HG03066 (cell line): ENCODE results near the gene CDC16.
"Not testable (repeated sequence)": the region's sequence is repeated elsewhere in the genome, so short reads cannot be mapped to it uniquely, and the experiment has no call there.

Experiments
- ATAC-seq: cut with Tn5 transposase; IDR thresholded peaks from one replicate; pipeline ENCODE4 v1.9.1; 2021; ENCODE audit warnings: low read depth; ENCODE audit not compliant: unreplicated experiment

The CDC16 gene

GRCh38 chr13:114234645-114235421 is at the start of gene CDC16:
Gene CDC16 (plus strand): TSS chr13:114234897. CDS start chr13:114235085, 188 bp downstream.
- peak; percentile 89 for ATAC-seq

GRCh38 chr13:114185182-114185971 is 49.3 kb upstream of the CDC16 start:
- no peak for ATAC-seq

DNA sequence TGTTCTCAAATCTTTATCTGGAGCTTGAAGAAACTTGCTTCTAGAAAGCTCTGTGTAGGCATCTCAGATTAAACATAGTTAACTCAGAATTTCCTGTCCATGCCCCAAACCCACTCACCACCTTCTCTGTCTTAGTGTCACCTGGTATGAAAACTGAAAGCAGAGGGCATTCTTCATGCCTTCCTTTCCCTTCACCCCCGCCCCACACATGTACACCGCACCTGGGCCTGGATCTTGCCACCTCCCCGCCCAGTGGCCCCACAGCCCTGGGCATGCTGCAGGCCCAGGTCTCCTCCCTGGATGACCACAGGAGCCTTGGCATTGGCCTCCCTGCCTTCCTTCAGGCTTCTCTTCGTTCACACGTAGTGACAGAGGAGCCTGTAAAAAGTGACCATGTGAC is 39.8 kb upstream of the CDC16 start:
- ATAC-seq: no peak

DNA sequence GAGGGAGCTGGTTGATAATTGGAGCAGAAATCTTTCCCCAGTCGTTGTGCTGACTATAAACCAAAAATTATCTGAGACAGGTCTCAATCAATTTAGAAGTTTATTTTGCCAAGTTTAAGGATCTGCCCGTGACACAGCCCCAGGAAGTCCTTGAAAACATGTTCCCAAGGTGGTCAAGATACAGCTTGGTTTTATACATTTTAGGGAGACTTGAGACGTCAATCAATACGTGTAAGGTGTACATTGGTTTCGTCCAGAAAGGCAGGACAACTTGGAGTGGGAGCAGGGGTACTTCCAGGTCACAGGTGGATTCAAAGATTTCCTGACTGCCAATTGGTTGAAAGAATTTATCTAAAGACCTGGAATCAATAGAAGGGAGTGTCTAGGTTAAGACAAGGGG is 38.1 kb upstream of the CDC16 start:
- no peak for ATAC-seq

DNA sequence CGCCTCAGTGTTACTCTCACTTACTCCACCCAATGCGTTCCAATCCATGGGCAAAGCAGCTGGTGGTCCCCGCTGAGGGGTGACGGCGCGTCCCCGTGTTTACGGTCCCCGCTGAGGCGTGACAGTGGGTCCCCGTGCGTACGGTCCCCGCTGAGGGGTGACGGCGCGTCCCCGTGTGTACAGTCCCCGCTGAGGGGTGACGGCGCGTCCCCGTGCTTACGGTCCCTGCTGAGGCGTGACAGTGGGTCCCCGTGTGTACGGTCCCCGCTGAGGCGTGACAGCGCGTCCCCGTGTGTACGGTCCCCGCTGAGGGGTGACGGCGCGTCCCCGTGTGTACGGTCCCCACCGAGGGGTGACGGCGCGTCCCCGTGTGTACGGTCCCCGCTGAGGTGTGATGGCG is 36.1 kb upstream of the CDC16 start:
- no peak for ATAC-seq

DNA sequence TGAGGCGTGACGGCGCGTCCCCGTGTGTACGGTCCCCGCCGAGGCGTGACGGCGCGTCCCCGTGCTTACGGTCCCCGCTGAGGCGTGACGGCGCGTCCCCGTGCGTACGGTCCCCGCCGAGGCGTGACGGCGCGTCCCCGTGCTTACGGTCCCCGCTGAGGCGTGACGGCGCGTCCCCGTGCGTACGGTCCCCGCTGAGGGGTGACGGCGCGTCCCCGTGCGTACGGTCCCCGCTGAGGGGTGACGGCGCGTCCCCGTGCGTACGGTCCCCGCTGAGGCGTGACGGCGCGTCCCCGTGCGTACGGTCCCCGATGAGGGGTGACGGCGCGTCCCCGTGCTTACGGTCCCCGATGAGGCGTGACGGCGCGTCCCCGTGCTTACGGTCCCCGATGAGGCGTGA is 35.2 kb upstream of the CDC16 start:
- ATAC-seq: not testable (repeated sequence)

DNA sequence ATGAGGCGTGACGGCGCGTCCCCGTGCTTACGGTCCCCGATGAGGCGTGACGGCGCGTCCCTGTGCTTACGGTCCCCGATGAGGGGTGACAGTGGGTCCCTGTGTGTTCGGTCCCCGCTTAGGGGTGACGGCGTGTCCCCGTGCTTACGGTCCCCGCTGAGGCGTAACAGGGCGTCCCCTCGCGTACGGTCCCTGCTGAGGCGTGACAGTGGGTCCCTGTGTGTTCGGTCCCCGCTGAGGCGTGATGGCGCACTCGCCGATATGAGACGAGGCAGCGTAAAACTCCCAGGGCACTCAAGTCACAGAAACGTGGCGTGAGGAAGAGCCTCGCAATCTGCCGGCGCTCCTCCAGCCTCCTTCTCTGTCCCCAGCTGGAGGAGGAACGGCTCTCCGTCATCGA is 34.7 kb upstream of the CDC16 start:
- ATAC-seq: no peak

DNA sequence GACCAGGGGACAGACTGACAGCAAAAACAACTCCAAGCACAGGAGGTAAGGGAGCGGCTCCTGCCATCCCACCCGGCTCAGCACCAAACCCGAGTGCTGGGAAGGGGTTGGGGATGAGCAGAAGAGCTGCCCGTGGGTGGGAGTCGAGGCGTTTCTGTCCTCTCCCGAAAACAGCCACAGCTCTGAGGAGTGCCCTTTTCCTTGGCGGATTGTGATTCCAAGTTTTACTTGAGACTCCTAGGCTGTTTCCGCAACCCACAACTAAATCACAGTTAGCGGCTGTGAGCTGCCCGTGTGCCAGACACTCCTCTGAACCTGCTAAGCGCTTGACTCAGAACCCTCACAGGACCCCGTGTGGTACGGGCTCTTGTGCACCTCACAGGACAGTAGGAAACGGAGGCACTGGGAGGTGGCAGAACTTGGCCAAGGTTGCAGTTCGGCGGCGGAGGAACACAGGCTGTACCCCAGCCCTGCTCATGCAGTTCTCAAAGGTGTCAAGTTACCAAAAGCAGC is 34.2 kb upstream of the CDC16 start:
- no peak for ATAC-seq

GRCh38 chr13:114202581-114202980 is 32.1 kb upstream of the CDC16 start:
- ATAC-seq: no peak

DNA sequence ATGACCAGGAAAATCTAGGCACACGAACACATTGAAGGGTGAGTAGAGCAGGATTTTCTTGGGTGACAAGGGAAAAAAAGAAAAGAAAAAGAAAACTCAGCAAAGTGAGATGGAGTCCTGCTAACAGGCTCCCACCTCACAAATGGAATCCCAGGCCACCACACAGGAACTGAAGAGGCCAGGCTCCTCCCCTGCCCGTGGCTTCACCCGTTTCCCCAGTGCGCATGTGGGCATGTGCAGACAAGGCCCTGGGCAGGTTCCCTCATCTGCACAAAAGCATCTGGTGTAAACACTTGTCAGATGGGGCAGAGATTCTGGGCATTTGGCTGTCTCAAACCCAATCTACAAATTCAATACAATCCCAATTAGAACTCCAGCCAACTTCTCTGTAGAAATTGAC is 31.2 kb upstream of the CDC16 start:
- no peak for ATAC-seq

DNA sequence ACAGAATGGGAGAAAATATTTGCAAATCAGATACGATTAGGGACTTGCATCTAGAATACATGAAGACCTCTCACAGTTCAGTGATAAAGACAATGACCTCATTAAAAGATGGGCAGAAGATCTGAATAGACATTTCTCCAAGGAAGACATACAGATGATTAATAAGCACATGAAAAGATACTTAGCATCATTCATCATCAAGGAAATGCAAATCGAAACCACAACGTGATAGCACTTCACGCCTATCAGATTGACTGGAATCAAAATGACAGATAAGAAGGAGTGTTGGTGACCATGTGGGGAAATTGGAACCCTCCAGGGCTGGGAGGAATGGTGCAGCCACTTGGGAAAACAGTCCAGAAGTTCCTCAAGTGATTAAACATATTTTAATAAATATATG is 29.8 kb upstream of the CDC16 start:
- ATAC-seq: no peak

DNA sequence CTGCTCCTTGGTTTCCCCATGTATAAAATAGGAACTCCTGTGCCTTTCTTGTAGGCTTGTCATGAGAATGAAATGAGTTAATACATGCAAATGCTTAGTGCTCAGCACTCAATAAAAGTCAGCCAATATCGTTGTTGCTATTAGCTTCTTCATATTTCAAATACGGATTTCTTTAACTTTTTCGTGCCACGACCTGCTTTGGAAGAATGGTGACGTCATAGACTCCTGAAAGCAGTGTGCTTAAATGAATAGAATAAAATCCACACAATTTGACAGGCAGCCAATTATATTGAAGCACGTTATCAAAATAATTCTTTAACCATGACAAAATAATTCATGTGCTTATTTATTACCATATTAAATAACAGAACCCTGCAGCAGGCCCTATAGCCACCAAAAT is 26.6 kb upstream of the CDC16 start:
- ATAC-seq: no peak

DNA sequence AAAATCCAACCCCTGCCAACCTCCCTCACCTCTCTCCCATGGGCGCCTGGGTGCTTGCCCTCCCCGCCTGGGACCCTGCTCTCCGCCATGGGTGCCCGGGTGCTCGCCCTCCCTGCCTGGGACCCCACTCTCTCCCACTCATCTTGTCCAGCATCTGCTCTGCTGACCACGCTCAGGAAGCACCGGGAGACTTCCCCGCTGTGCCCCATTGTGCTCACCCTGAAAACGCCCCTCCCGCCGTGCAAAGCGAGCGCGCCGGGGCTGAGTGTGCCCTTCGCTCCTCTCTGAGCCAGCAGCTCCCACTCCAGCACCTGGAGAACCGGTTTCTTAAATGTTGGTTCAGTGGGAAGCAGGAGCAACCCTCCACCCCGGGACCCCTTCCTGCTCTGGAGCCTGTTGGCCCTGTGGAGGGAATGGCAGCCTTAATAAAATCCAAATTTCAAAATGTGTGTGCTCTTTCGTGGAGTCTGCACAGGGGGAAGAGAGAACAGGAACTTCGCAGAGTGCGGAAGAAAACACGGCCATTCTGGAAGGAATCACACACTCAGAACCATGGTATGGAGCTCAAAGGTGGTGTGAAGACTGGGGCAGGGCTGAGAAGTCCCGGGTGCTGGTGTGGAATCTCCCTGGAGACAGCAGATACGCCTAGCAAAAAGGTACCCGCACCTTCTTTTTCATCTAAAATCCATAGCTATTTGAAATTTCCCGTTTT is 23.1 kb upstream of the CDC16 start:
- no peak for ATAC-seq

DNA sequence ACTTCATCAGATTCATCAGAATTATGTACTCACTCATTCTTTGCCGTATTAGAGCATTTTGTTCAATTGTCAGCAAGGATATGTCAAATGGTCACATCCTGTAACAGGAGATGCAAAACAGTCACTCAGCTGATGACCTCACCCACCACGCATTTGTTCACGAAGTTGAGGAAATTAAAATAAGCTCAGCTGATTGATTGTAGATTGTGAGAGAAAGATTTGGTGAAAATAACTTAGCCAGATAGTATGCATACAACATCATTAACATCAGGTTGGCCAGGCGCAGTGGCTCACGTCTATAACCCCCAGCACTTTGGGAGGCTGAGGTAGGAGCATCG is 22.6 kb upstream of the CDC16 start:
- no peak for ATAC-seq

DNA sequence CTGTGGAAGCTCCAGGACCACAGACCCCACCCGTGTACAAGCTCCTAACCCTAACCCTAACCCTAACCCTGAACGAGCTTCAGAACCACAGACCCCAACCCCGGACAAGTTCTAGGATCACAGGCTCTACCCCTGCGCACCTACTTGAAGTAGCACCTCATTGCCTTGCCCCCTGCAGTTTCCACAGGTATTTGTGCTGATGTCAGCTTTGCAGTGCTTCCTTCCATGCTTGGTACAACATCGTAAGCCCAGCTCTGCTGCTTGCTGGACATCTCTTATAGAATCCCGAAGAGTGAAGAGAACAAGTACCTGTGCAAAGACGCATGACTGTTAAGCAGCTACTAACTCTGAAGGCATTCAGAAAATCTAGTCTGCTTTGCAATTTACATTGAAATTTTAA is 20.7 kb upstream of the CDC16 start:
- ATAC-seq: no peak

DNA sequence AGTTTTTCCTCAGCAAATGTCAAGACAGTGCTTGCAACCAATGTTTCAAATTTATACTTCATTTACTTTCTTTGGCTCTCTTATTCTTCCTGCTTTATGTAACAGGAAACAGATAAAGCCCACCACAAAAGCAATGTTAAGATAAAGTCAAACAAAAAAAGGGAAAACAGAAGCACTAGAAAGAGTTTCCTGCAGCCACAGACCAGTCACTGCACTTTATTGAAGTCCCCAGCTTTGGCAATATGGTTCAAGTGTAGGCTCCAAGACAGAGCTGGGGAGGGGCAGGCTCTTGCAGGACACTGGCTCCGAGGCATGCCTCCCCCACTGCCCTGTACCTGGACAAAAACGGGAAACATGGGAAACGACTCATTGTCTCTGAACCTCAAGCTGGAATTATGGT is 15.3 kb upstream of the CDC16 start:
- ATAC-seq: no peak

DNA sequence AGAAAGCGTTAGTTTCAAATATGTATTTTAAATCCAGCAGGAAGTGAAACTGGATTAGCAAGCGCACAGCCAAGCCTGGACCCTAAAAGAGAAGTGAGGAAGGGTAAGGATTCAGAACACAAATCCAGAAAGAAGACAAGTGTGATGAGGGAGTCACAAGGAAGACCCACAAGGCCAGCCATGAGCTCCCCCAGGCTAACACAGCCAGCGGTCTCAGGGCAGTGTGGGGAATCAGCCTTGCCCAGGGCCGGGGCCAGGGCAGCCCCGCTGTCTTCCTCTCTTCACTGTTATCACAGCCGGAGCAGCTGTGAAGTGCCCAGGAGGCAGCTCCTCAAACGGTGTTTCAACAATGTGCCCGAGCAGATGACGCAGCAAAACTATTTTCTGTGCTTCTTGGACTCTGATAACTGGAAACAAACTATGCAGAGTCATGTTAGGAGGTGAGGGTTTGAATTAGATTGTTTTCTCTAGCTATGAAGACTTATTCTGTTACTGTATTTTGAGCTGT is 12.2 kb upstream of the CDC16 start:
- no peak for ATAC-seq

GRCh38 chr13:114224201-114224600 is 10.5 kb upstream of the CDC16 start:
- ATAC-seq: no peak

DNA sequence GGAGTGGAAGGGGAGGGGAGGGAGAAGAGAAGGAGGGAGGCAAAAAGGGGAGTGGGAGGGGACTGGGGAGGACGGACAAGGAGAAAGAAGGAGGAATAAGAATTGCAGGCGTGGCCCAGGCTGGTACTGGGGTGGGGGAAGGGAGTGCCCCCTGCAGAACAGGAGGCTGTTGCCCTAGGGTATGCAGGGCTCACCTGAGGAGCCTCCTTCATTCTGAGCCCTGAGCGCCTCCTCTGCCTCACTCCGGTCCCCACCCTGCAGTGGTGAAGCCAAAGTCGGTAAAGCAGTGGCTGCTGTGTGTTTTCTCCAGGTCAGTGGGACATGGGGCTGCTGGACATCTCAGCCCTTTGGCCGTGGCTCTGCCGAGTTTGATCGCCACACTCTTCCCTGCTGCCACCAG is 9.1 kb upstream of the CDC16 start:
- ATAC-seq: no peak

DNA sequence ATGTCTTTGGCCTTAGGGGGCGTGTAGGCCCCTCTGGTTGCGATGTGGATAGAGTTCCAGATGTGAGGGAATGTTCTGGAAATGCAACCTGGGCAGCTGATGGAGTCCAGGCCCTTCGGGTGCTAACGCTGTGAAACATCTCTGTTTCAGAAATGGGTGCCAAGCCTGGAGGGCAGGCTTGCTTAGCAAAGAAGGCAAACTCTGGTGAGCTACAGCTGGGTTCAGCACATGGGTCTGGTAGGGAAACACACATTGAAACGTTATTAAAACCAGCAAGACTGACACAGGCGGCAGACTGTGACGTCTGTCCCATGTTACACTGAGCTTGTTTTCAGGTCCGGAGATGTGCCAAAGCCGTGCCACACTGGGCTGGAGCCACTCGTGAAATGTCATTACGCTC is 8.6 kb upstream of the CDC16 start:
- ATAC-seq: no peak

- ATAC-seq: peak; percentile 88
Observed at GRCh38 chr13:114226699-114227323, 7.9 kb upstream of the CDC16 start.
